NCI-H2171 (cell line): ENCODE results near the gene SUSD6.
A peak's percentile ranks its signal among the peaks of the same experiment; 100 is the strongest.

Source experiments
- DNase-seq: peaks from one replicate; lab custom pipeline; 2025; lab: John Stamatoyannopoulos, UW

Gene SUSD6

DNA sequence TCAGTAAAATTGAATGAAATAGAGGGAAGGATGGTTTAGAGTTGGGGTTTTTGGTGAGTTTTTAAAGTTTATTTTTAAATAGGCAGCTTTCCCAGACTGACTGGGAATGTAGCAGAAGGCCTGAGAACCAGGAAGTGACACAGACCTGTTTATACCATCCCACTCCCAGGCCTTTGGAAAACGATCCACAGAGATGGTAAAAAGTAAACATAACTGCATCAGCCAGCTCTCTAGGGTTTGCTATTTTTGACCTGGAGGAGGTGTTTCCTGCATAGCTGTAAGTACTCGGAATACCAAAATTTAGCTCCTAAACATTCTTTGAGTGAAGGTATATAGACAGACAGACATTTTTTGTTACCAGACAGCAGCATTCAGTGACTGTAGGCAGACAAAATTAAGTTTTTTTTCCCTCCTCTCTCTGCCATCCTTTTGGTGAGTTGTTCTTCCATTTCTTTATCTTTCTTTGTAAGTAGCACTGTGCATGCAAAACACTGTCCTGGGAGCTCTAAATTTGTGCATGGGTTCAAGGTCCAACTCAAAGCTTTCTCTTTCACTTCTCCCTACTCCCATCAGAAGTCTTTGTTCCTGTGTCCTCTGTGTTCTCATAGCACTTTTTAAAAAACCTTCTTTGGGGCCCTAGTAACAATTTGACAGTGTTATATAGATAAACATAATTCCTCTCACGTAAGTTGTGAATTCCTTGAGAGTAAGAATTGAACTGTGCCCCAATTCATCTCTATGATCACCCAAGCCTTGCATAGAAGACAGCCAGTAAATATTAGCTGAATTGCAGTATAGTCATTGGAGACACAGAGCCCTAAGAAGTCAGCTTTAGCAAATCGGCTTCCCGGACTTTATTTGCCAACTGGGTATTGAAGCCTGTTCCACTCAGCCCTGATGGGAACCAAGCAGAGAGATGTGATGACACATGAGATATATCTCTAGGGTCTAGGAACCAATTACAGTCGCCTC is 37.4 kb downstream of the SUSD6 start:
- no peak for DNase-seq

DNA sequence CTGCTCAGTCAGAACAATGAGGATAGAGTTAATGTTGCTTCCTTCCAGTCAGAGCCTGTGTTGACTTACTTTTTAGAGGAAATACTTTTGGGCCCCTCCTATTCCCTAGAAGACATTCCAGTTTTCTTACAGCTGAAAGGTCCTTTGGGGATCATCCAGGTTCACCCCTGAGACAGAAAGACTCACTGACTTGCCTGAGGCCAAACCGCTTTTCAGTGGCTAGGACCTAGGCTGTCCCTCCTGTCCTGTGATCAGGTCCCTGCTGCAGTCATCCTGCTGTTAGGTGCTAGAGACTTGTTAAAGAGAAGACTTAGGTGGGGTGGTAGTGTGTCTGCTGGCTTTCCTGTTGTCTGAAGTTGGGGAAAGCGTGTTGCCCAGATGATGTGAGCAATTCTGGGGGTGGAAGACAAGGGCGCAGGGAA is 39.6 kb downstream of the SUSD6 start:
- DNase-seq, result no peak

DNA sequence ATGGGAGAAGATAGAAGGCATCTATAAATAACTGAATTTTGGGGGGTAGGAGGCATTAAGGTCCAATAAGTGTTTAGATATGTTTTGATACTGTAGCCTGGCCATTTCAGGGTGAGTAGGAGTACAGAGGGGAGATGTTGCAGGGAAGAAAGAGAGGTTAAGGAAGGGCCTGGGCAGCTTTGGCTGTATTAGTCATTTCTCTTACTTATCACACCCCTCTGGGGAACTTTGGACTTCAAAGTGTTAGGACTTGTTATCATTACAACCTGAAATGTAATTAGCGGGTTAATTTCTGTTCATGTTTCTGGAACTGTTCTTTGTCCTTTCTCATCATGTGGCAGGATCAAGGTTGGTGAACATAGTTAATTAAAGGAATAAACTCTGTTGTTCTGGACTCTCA is 40.3 kb downstream of the SUSD6 start:
- no peak for DNase-seq

DNA sequence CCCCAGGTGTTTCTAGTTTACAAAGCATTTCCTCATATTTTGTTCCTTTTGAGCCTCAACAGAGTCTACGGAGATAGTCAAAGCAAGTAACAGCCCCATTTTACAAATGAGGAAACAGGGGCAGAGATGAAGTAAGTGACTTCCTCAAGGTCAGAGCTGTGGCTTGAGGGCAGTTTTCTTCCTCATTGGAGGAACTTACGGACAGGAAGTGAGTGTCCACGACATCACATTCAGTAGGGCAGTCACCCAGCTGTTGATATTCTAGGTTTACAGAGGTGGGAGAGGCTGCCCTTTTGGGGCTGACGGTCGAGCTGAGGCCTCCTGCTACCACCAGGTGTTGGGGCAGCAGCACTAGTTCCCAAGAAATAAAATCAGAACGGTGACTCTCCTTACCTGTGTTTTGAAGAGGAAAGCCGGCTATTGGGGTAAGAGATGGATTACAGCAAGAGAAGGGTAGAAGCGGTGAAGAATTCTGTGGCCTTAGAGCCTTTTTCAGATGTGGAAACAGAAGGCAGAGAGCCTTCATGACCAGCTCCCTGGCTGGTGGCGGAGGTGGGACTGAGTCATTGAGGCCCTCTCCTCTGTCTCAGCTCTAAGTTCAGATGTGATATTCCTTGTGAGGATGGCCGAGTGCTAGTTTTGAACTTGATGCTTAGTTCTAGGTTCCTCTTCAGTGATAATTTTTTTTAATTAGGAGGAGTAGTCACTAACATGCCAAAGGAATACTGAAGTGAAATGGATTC is 41.7 kb downstream of the SUSD6 start:
- no peak for DNase-seq

DNA sequence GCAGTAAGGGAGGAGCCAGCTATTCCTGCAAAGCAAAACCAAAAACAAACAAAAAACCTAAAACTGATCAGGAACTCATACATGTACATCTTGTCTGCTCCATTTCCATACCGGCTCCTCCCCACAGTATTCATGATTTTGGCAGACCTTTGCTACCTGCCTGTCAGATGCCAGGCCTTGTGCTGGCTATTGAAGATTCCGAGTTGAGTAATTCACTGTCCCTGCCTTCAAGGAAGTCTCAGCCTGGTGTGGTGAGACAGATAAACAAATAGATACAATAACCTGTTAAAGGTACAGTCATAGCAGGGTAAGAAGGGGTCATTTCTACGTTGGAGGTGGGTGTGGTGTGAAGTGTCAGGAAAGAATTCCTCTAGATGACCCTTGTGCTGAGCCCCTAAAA is 42.7 kb downstream of the SUSD6 start:
- no peak for DNase-seq

DNA sequence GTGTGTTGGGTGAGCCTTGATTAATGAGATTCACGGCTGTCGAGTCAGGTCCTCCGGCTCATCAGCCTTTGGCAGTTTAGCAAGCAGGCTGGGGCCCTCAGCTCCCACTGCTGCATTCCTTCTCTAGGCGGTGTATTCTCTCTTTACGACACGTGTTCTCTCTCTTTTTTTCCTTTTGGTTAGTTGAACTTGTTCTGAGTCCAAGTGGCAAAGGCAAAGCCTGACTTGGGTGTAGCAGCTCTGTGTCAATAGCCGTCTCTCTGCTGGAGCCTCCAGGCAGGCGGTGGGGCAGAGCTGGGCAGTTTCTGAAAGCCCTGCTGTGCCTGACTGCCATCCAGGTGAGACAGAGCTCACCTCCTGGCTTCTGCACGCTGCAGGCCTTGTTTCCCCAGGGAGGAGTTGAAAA is 46.6 kb downstream of the SUSD6 start:
- DNase-seq, result peak; percentile 70

DNA sequence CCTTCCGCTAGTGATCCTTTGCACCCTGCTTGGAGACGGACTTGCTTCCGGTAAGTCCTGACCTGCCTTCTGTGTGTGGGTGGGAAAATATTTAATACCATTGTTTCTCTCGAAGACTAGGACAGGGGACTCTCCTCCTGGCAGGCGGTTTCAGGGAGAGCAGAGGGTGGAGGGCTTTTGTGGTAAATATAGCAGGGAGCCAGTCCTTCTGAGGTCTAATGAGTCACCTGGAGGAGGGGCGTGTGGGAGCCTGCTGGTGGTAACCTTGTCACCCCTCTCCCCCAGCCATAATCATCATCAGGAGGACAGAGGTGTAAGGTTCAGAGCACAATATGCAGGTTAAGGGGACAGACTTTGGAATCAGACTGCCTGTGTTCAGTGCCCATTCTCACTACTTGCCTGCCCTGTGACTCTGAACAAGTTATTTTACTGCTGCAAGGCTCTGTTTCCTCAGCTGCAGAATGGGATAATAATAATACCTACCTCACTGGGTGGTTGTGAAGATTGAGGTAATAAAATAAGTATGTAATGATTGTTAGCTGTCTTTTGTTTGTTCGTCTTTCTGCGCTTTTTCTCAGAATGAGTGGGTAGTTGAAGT is 47.4 kb downstream of the SUSD6 start:
- no peak for DNase-seq

DNA sequence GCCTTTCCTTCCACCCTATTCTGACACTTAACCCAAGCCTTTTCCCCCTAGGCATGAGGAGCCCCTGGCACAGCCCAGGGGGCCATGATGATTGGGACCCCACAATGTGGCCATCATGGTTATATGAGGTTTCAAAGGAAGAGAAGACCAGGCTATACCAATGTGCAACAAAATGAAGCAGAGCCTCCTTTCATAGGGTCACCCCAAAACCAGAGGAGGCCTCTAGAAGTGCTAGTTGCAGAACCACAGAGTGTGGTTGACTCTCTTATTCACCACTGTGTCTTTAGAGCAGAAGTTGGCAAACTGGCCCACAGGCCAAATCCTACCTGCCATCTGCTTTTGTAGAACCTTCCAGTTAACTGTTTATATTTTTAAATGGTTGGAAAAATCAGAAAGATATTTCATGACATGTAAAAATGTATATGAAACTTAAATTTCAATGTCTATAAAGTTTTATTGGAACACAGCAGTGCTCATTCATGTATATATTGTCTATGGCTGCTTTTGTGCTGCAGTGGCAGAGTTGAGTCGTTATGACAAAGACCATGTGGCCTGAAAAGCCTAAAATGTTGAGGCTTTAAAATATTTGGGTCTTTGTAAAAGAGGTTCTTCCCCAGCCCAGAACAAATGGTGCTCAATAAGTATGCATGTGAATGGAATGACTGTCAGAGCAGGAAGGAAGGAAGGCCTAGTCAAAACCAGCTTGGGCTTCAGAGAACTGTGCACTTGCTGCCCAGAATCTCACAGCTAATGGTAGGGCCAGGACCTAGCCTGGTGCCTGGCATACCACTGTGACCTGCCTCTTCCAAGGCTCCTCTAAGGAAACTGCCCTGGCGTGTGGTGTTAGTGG is 49.2 kb downstream of the SUSD6 start:
- DNase-seq, result no peak

DNA sequence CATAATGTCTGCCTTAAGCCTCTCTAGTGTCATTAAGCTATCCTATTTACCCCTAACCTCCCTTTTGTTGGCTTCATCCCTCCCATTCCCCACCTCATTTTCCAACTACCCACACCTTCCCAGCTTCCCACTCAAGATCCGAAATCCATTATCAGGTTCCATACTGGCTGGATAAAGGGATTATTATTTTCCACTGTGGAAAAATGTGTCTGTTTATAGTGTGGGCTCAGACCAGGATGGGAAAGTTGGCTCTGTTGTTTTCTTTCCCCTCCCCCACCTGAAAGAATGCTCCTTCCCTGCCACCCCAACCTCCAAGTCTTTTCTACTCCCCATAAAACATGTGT is 49.8 kb downstream of the SUSD6 start:
- DNase-seq, result no peak

DNA sequence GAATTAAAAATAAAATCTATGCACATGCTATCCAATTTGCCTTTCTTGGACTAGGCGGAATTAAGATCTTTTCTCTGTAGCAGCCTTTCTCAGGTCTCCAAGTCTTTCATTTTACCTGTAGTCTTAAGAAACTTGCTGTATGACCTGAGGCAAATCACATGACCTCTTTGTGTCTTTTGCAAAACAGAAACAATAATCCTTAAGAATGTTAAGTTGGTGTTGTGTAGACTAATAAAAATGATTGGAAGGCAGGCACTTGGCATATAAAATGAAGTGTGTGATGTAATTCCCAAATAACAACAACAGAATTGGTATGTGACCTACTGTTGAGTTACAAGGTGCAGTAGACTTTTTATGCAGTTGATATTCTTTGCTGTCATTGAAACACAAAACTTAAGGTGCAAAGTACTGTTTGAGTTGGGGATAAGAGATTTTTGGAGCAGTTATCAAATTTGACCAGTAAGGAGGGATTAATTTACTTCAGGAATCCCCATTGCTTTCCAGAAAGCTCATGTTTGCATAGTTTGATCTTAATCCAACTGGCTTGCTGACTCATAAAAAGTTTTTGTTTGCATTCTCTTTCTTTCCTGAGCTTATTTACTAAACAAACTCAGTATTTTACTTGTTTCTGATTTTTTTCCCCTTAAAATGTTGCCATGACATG is 51.4 kb downstream of the SUSD6 start:
- DNase-seq, result no peak

DNA sequence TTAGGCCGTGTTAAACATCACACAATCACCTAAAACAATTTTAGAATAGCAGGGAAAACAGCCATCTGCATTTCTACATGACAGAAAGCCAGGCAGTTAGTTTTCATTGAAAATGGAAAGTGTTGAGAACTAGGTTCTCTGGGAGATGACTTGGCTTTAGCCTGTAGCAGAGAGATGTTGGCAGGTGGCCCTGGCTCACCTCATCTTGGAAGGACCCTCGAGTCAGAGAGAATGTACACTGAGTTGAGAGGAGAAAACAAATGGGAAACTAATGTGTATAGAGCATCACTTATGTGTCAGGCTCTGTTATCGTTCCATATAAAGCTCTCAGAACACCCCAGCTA is 51.9 kb downstream of the SUSD6 start:
- DNase-seq, result no peak

DNA sequence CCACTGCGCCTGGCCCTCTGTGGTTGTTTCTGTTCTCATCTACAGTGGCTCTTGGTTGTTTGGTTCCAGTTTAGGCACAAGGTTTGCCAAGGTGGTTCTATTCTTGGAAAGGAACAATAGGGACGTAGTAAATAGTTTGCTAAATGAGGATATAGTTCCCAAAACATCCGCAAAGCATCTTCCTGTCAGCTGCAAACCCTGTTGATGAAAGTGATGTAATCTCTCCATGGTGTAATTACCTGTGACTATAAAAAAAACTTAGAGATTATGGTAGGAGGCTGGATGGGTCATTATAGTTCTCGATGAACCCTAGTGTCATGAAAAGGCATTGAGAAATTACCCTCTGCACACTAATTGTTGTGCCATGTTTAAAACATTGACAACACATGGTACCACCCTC is 52.9 kb downstream of the SUSD6 start:
- DNase-seq, result no peak

DNA sequence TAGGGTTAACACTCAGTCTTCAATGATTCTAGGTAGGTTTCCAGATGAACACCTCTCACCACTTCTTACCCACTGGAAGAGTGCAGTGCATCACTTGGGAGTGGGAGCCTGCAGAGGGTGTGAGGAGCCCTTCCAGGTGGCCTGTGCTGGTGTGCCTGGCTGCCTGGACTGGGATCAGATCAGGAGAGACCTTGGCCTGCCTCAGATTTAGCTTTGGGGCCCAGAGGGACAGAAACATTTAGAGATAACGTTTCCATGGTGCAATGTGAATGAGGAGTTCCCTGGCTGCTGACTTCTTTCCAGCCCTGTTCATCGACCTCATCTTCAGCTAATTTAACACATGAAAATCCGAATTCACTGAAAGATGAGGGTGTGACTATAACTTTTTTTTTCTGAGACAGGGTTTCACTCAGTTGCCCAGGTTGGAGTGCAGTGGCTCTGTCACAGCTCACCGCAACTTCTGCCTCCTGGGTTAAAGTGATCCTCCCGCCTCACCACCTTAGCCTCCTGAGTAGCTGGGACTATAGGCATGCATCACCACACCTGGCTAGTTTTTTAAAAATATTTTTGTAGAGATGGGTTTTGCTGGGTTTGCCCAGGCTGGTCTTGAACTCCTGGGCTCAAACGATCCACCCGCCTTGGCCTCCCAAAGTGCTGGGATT is 53.6 kb downstream of the SUSD6 start:
- DNase-seq, result no peak

DNA sequence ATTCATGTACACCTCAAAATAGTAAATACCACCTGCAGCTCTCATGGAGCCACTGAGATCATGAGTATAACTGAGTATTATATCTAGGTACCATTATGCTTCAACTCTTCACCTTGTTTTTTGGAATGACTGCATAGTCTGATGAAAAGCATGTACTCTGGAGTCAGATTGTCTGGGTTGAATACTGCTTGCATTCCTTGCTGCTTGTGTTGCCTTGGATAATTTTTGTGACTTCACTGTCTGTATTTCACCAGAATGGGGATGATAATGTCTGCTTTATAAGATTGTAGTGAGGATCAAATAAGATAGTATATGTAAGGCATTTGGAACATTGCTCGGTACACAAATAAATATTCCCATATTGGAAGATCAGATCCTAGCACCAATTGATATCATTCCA is 54.2 kb downstream of the SUSD6 start:
- DNase-seq, result no peak

DNA sequence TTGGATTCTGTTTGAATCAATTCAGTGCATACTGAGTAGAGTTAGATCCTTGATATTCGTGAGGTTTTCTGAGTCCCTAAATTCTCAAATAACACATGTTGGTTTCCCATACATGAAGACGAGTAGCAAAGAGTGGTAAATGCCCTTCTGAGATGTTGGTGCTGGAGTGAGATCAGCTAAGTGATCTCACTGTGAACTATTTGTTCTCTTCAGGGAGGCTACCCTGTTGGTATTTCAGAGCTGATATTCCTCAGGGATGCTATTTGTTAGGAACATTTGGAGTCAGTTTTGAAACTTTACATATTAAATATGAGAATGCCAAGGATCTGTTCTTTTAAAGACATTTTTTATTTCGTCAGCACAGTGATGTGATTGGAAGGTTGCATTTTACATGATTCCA is 54.7 kb downstream of the SUSD6 start:
- no peak for DNase-seq

DNA sequence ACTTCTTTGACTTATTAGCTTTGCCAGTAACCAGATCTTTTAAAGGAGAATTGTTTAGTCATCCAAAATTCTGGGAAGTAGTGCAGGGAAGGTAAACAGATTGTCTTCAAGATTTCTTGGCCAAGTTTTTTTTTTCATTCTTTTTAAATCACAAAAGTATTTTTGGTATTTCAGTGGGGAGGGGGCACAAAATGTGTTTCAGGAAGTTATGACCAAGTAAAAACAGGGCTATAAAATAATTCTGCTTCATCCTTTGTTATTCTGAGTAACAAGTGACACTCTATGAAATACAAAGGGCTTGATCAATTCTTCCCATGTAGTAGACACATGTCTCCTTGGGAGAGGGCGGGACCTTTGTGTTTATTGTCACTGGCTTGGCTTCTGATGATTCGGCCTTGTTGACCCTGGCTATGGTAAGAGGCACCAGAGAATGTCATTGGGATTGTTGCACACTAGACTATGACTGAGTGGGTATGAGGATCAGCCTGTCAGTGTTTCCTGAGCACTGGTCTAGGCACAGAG is 55.4 kb downstream of the SUSD6 start:
- DNase-seq, result no peak

DNA sequence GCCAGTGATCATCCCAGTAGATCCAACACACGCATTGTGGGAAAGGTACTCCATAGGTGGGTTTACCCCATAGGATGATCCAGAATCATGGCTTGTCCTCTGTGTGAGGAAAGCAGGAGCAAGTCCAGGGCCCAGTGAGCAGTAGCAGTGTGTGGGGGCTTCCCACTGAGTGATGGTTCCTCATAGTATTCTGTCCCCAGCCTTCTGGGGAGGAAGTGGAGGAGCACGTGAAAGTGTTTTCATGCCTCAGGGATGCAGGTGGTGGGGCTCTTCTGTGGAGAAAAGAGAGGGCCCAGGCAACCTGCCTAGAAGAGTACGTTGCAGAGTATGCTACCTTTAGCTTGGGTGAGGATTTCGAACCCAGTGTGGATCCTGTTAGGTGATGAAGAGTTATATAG is 56.5 kb downstream of the SUSD6 start:
- no peak for DNase-seq

DNA sequence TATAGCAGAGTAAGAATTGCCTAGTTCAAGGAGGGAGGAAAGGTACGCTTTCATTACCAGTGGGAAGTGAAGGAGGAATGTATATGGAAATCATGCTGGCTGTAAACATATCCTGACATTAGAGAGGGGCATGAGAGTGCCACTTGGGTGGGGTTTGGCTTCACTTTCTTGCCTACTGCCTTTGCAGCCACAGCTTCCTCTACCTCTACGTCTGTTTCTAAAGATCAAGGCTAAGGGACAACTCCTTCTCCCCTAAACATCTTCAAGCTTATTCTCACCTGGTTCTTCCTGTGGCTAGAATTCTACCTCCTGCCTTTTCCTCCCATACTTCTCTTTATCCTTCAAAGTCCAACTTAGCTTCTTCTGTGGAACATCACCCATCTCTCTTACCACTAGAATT is 58.0 kb downstream of the SUSD6 start:
- DNase-seq, result no peak

DNA sequence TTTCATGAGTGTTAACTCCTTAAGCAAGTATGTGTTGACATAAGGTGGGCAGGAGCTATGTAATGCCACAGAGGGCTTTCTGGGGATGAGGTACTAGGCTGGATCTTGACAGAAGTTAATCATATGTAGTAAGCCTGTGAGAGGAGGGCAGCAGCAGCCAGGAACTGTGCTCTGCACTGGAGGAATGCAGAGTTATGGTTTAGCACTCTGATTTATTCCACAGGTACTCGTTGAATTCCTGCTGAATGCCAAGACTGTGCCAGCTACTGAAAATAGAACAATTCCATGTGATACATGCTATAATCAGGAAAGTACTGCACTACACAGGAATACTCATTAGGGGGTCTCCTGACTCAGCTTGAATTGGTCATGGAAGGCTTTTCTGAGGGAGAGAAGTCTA is 58.7 kb downstream of the SUSD6 start:
- DNase-seq, result no peak

DNA sequence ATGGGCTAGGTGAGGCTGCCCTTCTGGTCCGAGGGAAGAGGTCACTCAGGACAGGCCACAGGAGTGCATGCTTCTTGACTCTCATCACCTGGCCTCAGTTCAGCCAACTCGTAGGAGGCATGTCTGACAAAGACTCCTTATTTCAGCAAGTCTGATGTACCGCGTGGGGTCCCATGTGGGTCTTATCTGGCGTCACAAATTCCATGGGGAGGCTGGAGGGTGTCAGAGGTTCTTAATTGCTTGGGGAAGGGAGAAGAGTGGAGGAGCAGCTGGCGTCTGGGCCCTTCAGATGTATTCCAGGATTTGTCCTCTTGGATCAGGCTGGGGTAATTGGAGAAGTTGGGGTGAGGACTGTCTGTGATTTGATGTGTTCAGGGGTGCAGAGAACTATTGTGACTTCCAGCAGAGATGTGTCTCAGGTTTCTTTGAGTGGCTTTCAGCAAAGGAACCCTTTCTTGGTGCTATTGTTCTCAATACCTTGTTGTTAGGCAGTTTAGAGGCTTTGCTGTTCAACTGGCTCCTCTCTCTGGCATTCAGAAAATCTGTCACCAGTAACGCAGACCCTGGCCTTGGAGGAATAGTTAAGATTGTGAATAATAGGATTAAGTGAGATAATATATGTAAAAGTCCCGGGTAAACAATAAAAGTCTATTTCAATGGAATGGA is 60.1 kb downstream of the SUSD6 start:
- peak; percentile 75 for DNase-seq
